GM18873 (cell line): ENCODE data around the gene NBPF19.
"Not testable (repeated sequence)": the region's sequence is repeated elsewhere in the genome, so short reads cannot be mapped to it uniquely, and the experiment has no call there.

ENCODE experiments used
- ATAC-seq: cut with Tn5 transposase; IDR thresholded peaks from one replicate; pipeline ENCODE4 v1.9.1; 2021; ENCODE audit warnings: mild to moderate bottlenecking, moderate library complexity, moderate number of reproducible peaks; ENCODE audit not compliant: unreplicated experiment, low FRiP score

NBPF19 gene, protein sequence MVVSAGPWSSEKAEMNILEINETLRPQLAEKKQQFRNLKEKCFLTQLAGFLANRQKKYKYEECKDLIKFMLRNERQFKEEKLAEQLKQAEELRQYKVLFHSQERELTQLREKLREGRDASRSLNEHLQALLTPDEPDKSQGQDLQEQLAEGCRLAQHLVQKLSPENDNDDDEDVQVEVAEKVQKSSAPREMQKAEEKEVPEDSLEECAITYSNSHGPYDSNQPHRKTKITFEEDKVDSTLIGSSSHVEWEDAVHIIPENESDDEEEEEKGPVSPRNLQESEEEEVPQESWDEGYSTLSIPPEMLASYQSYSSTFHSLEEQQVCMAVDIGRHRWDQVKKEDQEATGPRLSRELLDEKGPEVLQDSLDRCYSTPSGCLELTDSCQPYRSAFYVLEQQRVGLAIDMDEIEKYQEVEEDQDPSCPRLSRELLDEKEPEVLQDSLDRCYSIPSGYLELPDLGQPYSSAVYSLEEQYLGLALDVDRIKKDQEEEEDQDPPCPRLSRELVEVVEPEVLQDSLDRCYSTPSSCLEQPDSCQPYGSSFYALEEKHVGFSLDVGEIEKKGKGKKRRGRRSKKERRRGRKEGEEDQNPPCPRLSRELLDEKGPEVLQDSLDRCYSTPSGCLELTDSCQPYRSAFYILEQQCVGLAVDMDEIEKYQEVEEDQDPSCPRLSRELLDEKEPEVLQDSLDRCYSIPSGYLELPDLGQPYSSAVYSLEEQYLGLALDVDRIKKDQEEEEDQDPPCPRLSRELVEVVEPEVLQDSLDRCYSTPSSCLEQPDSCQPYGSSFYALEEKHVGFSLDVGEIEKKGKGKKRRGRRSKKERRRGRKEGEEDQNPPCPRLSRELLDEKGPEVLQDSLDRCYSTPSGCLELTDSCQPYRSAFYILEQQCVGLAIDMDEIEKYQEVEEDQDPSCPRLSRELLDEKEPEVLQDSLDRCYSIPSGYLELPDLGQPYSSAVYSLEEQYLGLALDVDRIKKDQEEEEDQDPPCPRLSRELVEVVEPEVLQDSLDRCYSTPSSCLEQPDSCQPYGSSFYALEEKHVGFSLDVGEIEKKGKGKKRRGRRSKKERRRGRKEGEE (N-terminal part only)

DNA sequence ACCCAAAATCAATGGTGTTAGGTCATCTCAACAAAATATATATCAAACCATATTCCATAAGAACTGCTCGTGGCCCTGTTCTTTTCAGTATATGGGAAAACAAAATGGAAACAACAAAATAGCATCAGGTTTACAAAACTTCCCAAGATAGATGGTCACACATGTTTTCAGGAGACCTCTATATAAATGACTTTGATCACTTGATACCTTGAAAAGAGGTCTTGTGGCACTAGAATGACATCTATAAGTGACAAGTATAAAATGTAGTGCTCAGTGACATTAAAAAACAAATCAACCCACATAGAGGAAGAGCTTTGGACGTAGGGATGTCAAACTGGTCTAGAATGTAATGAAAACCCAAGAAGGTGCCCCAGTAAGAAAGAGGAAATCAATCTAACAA is at the start of gene NBPF19:
Gene NBPF19 (plus strand): TSS at position 301 of the 400 bp plus-strand sequence. CDS start 888 bp downstream, outside the sequence.
- not testable (repeated sequence) for ATAC-seq

DNA sequence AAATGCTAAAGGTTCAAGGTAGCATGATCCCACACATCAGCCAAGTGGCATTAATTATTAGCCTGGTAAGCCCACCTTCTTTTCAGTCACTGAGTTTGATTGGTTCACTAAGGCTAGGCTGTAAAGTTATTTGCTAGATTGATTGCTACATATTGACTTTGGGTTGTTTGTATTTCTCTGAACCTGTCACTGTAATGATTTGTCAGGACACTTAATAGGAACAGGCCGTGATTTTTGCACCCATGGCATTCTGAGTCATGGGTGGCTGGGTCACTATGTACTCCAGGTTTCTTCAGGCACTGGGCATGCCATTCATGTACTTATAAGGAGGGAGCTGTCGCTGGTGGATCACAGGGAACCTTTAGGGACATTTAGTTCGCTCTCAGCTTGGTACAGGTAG is 46.5 kb upstream of the NBPF19 start:
- not testable (repeated sequence) for ATAC-seq

DNA sequence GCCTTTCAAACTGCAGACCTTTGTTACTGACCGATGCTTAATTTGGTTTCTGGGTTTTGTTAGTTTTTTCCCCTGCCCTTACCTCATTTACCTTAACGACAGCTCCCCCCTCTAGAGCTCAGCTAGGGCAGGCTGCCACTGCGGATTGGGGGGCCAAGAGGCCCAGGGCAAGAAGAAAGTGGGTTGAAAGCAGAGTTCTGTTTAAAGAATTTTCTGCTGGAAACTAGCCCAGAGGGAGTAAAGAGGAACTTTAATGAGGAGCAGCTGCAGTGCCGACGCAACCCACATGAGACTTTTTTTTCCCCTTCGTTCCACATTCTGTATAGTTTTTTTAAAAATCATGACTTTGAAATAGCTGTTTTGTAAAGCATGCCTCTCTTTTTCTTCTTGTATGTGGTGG is 29.4 kb upstream of the NBPF19 start:
- not testable (repeated sequence) for ATAC-seq

DNA sequence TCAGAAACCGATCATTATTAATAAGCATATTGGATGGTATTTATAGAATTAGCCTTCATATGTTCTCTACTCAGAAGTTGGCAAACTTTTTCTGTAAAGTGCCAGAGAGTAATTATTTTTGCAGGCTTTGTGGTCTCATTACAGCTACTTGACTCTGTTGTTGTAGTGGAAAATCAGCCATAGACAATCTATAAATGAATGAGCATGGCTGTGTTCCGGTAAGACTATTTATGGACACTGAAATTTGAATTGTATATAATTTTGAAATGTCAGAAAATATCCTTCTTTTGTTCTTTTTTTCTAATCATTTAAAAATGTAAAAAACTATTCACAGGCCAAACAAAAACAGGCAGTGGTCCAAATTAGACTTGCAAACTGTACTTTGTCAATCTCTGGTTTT is 22.6 kb upstream of the NBPF19 start:
- ATAC-seq: not testable (repeated sequence)

DNA sequence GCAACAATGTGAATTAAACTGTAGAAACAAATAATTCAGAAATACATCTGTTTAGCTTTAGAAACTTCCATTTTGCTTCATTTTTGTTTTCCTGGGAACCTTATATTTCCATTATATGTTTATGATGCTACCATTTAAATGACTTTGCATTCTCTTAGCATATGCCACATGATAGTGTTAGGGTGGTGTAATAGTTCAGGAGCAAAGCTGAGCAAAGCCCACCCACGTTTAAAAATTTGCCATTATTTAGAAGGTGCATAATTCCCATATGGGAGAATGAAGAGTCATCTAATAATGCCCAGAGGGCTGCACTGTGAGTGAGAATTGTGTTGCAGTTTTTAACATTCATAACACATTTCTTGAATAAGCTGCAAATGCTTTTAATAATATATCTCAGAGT is 22.2 kb upstream of the NBPF19 start:
- ATAC-seq: not testable (repeated sequence)

DNA sequence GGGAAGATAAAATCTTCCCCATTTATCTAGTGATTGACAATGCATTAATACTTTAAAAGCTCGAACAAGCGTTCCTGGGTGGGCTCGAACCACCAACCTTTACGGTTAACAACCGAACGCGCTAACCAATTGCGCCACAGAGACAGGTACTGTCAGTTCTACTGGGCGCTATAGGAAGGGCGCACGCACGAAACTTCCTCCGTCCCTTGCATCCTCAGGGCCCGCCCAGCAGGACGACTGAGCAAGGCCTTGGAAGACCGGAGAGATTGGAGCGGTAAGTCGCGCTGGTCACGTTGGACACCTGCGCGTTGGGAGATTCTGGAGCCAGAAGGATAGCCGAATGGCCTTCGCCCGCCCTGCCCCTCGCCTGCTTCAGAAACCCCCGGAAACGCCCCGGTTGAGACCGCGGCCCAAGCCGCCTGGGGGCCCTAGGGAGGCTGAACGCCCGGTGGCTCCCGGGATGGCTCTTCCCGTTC is 83.5 kb downstream of the NBPF19 start:
- not testable (repeated sequence) for ATAC-seq

DNA sequence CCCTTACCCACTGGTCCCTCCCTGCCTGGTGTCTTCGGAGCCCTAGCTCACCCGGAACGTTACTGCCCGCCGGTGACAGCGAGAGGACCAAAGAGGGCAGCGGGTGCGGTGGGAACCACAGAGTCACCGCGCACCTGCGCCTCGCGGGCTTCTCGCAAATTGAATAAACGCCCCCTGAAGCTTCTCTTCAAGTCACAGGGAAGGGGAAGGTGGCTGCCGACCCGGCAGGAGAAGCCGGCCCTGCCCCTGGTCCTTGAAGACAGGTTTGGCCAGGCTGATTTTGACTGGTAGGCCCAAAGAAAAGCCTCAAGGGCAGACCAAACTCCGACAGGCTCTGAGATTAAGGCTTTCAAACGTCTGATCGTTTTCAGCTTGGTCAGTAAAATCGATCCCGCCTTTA is 87.0 kb downstream of the NBPF19 start:
- ATAC-seq: not testable (repeated sequence)

DNA sequence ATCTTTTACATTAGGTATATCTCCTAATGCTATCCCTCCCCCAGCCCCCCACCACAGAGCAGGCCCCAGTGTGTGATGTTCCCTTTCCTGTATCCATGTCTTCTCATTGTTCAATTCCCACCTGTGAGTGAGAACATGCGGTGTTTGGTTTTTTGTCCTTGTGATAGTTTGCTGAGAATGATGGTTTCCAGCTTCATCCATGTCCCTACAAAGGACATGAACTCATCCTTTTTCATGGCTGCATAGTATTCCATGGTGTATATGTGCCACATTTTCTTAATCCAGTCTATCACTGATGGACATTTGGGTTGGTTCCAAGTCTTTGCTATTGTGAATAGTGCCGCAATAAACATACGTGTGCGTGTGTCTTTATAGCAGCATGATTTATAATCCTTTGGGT is 90.6 kb downstream of the NBPF19 start:
- not testable (repeated sequence) for ATAC-seq

DNA sequence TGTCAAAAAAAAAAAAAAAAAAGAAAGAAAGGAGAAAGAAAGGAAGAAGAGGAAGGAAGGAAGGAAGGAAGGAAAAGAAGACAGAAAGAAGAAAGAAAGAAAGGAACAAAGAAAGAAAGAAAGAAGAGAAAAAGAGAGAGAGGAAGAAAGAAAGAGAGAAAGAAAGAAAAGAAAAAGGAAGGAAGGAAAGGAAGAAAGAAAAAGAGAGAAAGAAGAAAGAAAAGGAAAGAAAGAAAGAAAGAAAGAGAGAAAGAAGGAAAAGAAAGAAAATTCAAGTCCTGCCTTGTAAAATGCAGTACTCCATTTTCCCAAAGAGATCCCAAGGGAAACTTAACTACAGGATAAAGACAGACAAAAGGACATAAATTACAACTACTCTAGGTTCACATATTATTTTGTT is 97.9 kb downstream of the NBPF19 start:
- not testable (repeated sequence) for ATAC-seq

DNA sequence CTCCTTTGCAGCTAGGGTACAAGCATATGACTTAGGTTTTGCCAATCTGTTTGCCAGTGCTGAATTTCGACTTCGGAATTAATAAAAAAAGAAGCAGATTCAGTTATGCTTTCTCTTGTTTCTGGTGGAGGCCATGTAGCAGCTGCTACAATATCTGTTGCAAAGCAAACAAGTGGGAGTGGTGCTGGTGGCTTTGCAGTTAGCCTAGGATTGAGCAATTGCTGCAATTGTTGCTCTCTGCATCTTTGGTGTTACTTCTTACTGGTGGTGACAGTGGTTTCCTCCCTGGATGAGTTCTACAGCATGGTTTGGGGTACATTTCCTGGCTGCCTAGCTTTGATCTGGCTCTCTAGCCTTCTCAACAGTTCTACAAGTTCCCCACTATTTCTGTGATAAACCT is 110.7 kb downstream of the NBPF19 start:
- not testable (repeated sequence) for ATAC-seq
